Thoracic aorta (tissue), 2 donors: ENCODE data around the gene MAML2. TPM values are rescaled to one million over a fixed set of nuclear protein-coding genes. Genes with fewer than 3 reads are reported as not detected.

Source experiments
- ATAC-seq: fragments of 150-250 bp; one replicate; pipeline ENCODE4 v1.8.0; 2017; ENCODE audit warnings: low read depth; ENCODE audit not compliant: insufficient number of reproducible peaks, low FRiP score
- DNase-seq: peaks from one replicate; pipeline ENCODE4 v3.0.0-alpha.2; 2020; ENCODE audit warnings: low spot score
- H3K27ac ChIP-seq, 2 donors: fragments of 200-600 bp; sonication (generic); 1 replicate in 1 of 2; 2 replicates in 1 of 2; pipeline ENCODE4 v1.5.1; 2016; ENCODE audit warnings: mild to moderate bottlenecking in 2 of 2, moderate library complexity in 2 of 2
- H3K27me3 ChIP-seq: fragments of 200-600 bp; sonication (generic); replicated peaks from 2 replicates; pipeline ENCODE4 v1.6.0; 2016; ENCODE audit warnings: mild to moderate bottlenecking; ENCODE audit not compliant: insufficient read depth
- H3K36me3 ChIP-seq: fragments of 200-600 bp; sonication (generic); one replicate; pipeline ENCODE4 v1.5.1; 2016
- H3K4me1 ChIP-seq, 2 donors: fragments of 200-600 bp; sonication (generic); 1 replicate in 1 of 2; 2 replicates in 1 of 2; pipeline versions ENCODE4 v1.5.1 to v1.6.0; 2016; ENCODE audit warnings: low read depth in 2 of 2, mild to moderate bottlenecking in 1 of 2; ENCODE audit not compliant: control insufficient read depth in 1 of 2
- H3K4me3 ChIP-seq: fragments of 200-600 bp; sonication (generic); 2 replicates; pipeline ENCODE4 v1.5.1; 2016; ENCODE audit warnings: mild to moderate bottlenecking
- H3K9me3 ChIP-seq: fragments of 200-600 bp; sonication (generic); 2 replicates; pipeline ENCODE4 v1.5.1; 2016
- total RNA-seq, 2 donors: library from RNA; depleted of rRNA; stranded (reverse); fragments of >200 nt; gene quantifications; one replicate each; pipeline versions ENCODE4 v1.1.0 to v1.2.3, GENCODE V29; 2016
- TF ChIP-seq, protein P1 (sequence below): fragments of 200-600 bp; sonication (generic); IDR thresholded peaks from one replicate; pipeline ENCODE4 v1.5.1; 2019; ENCODE audit warnings: antibody characterized with exemption

The MAML2 gene
- total RNA-seq, 2 donors from 2014 or later, result 23.4 to 29.6 TPM

DNA sequence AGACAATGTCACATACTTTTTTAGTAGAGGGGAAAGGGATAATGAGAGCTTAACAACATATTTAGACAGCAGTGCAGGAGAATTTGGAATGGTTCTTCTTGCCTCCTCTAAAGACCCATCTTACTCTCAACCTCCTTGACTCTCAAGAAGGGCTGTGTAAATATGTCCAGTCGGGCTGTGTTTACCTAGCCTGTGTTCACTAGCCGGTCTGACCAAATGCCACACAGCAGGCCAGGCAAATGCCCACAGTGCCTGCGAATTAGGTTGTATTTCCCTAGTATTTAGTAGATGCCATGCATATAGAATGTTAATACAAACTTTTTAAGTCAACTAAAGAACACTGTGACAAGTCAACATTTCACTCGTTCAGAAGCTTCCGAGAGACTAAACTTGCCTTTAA, 367.7 kb downstream of the MAML2 start:
- H3K27me3 ChIP-seq, result no peaks in the 10 kb centered on the region
- DNase-seq (no peak), ATAC-seq (no peak)
- peaks cover 6% of the 10 kb centered on the region for H3K36me3 ChIP-seq
- TF ChIP-seq, protein P1, sequence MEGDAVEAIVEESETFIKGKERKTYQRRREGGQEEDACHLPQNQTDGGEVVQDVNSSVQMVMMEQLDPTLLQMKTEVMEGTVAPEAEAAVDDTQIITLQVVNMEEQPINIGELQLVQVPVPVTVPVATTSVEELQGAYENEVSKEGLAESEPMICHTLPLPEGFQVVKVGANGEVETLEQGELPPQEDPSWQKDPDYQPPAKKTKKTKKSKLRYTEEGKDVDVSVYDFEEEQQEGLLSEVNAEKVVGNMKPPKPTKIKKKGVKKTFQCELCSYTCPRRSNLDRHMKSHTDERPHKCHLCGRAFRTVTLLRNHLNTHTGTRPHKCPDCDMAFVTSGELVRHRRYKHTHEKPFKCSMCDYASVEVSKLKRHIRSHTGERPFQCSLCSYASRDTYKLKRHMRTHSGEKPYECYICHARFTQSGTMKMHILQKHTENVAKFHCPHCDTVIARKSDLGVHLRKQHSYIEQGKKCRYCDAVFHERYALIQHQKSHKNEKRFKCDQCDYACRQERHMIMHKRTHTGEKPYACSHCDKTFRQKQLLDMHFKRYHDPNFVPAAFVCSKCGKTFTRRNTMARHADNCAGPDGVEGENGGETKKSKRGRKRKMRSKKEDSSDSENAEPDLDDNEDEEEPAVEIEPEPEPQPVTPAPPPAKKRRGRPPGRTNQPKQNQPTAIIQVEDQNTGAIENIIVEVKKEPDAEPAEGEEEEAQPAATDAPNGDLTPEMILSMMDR, result no peak
- H3K4me3 ChIP-seq, result no peak overlapping the region
- H3K4me1 ChIP-seq, result no peaks in the 10 kb centered on the region
- no peak overlapping the region for H3K27ac ChIP-seq
- H3K9me3 ChIP-seq, result no peaks in the 10 kb centered on the region

DNA sequence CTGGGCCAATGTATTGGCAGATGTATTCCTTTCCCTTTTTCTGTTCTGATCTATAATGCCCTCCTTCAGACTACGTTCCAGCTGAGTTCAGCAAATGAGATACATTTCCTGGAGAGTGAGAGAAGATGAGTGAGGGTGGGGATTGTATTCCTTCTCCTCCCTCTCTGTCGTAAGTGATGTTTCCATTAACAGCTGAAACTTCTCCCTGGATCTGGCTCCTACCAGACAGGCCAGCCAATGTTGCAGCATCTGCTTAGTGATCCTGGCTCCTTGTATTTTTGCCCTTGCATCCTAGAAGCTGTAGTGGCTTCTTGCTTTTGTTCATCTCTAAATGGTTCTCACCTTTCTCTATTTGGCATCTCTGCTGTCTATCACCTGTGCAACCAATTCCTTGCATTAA, 370.9 kb downstream of the MAML2 start:
- Histone ChIP-seq H3K36me3 (no peaks in the 10 kb centered on the region), H3K27ac (no peak overlapping the region), H3K27me3 (no peaks in the 10 kb centered on the region), H3K4me3 (no peak overlapping the region), H3K9me3 (no peaks in the 10 kb centered on the region), H3K4me1 (no peaks in the 10 kb centered on the region)
- TF ChIP-seq, protein P1, result no peak
- no peak for ATAC-seq
- DNase-seq, result no peak

DNA sequence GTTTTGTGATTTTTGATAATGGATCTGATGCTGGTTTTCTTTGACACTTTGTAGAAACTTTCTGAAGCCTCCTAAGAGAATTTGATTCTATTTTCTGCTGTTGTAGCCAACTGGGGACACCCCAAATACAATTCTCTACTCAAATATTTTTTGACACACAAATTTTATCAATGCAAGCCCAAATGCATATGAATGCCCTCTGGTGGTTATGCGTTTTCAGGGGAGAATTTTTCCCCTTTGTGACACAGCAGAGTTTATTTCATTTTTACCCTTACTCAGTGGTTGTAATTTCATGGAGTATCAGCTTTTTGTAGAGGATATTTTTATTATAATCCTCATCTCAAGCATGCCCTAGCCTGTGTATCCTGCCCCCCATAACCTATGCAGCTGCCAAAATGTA, 374.4 kb downstream of the MAML2 start:
- TF ChIP-seq, protein P1, result no peak
- ATAC-seq (no peak), DNase-seq (no peak)
- Histone ChIP-seq H3K36me3 (no peaks in the 10 kb centered on the region), H3K27ac (no peak overlapping the region), H3K9me3 (no peaks in the 10 kb centered on the region), H3K4me3 (no peak overlapping the region), H3K27me3 (no peaks in the 10 kb centered on the region), H3K4me1 (no peaks in the 10 kb centered on the region)

DNA sequence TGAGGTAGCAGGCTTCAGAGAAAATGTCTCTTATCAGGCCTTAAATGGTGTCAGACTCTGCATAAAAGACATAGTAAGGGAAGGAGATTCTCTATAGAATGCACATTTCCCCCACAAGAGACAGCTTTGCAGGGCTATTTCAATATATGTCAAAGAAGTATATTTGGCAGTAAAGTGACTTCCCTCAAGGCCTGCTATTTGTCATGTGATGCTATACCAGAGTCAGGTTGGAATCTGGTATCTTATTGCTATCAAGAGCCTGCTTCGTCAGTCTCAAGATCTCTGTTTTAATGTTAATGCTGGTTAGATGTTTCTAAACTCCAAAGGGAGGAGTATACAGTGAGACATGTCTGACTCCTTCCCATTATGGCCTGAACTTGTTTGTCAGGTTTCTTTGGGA, 378.7 kb downstream of the MAML2 start:
- Histone ChIP-seq H3K27ac (no peak overlapping the region), H3K4me1 (no peaks in the 10 kb centered on the region), H3K9me3 (no peaks in the 10 kb centered on the region), H3K4me3 (no peak overlapping the region), H3K27me3 (no peaks in the 10 kb centered on the region), H3K36me3 (no peaks in the 10 kb centered on the region)
- DNase-seq, result no peak
- TF ChIP-seq, protein P1, result no peak
- no peak for ATAC-seq

DNA sequence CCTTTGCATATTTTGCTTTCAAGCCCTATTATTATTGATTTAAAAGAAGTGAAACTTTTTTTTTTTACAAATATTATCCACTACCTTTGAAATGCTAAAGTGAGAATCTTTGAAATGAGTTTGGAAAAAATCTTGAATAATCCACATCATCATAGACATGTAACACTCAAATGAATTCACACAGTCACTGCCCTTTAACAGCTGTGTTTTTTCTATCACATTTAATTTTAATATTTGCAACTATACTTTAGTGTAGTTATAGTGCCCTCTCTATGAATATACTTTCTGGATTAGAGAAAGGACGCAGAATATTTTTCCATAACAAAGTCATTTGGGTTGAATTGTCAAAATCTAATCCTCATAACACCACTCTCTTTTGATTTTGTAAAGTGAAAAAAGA, 381.2 kb downstream of the MAML2 start:
- Histone ChIP-seq H3K4me1 (no peaks in the 10 kb centered on the region), H3K27me3 (no peaks in the 10 kb centered on the region), H3K36me3 (no peaks in the 10 kb centered on the region), H3K9me3 (no peaks in the 10 kb centered on the region), H3K4me3 (no peak overlapping the region), H3K27ac (no peak overlapping the region)
- TF ChIP-seq, protein P1, result no peak
- DNase-seq, result no peak
- no peak for ATAC-seq
